Smooth muscle cell (in vitro differentiated cells): ENCODE measurements around the gene CHL1. TPM values are rescaled to one million over a fixed set of nuclear protein-coding genes. Genes with fewer than 3 reads are reported as not detected.

ENCODE experiments used
- DNase-seq: peaks from one replicate; lab custom pipeline; 2025; ENCODE audit not compliant: unreplicated experiment; lab: John Stamatoyannopoulos, UW
- H2AFZ ChIP-seq: fragments of 200-600 bp; sonication (generic); 2 replicates; pipeline ENCODE4 v1.6.0; 2016; ENCODE audit warnings: antibody characterized with exemption, low read depth, mild to moderate bottlenecking
- H3F3A ChIP-seq: fragments of 200-600 bp; sonication (generic); 2 replicates; pipeline ENCODE4 v1.6.0; 2017; ENCODE audit warnings: antibody characterized with exemption, low read depth
- H3K27ac ChIP-seq: fragments of 200-600 bp; sonication (generic); 2 replicates; pipeline ENCODE4 v1.5.1; 2016; ENCODE audit warnings: low read depth, mild to moderate bottlenecking
- H3K27me3 ChIP-seq: fragments of 200-600 bp; sonication (generic); 2 replicates; pipeline ENCODE4 v1.6.1; 2016; ENCODE audit warnings: low read depth, mild to moderate bottlenecking
- H3K36me3 ChIP-seq: fragments of 200-600 bp; sonication (generic); 2 replicates; pipeline ENCODE4 v1.5.1; 2016; ENCODE audit warnings: low read depth
- H3K4me1 ChIP-seq: fragments of 200-600 bp; sonication (generic); 2 replicates; pipeline ENCODE4 v1.5.1; 2016; ENCODE audit warnings: low read depth
- H3K4me2 ChIP-seq: fragments of 200-600 bp; sonication (generic); 2 replicates; pipeline ENCODE4 v1.6.0; 2016; ENCODE audit warnings: mild to moderate bottlenecking
- H3K4me3 ChIP-seq: fragments of 200-600 bp; sonication (generic); 2 replicates; pipeline ENCODE4 v1.5.1; 2016; ENCODE audit warnings: mild to moderate bottlenecking
- H3K79me2 ChIP-seq: fragments of 200-600 bp; sonication (generic); 2 replicates; pipeline ENCODE4 v1.6.0; 2016; ENCODE audit warnings: low read depth, mild to moderate bottlenecking
- H3K9ac ChIP-seq: fragments of 200-600 bp; sonication (generic); 2 replicates; pipeline ENCODE4 v1.6.0; 2016; ENCODE audit warnings: low read depth
- H3K9me3 ChIP-seq: fragments of 200-600 bp; sonication (generic); replicated peaks from 2 replicates; pipeline ENCODE4 v1.5.1; 2016; ENCODE audit warnings: low read depth
- H4K20me1 ChIP-seq: fragments of 200-600 bp; sonication (generic); 2 replicates; pipeline ENCODE4 v1.6.0; 2016; ENCODE audit warnings: low read depth
- CTCF ChIP-seq: fragments of 200-600 bp; sonication (generic); IDR thresholded peaks from 2 replicates; pipeline ENCODE4 v1.5.1; 2017; ENCODE audit warnings: borderline replicate concordance, mild to moderate bottlenecking, antibody characterized with exemption; ENCODE audit not compliant: insufficient read depth, poor library complexity, severe bottlenecking
- WGBS: methylation state at CpG from one replicate; pipeline ENCODE4 v1.1.7; 2016; ENCODE audit warnings: low lambda C conversion rate; 5-methylcytosine and 5-hydroxymethylcytosine counted together
- polyA plus RNA-seq: library from polyadenylated mRNA; unstranded; fragments of >200 nt; fragmentation: Nextera tagmentation; extraction: Ambion mirVana; gene quantifications from 2 replicates; pipeline ENCODE4 v1.2.1, GENCODE V29; 2016
- total RNA-seq: library from RNA; depleted of rRNA; stranded (reverse); fragments of >200 nt; gene quantifications from 2 replicates; pipeline ENCODE4 v1.2.3, GENCODE V29; 2014

The CHL1 gene
- total and polyA plus RNA-seq, 2 experiments from 2014 or later = not detected

GRCh38 chr3:242602-243355 is 46.2 kb downstream of the CHL1 start:
- Histone ChIP-seq H3K4me2 (no peak overlapping the region), H3K27me3 (peaks cover 1% of the 10 kb centered on the region), H3K9me3 (no peaks in the 10 kb centered on the region), H3K4me3 (no peak overlapping the region), H3F3A (no peaks in the 10 kb centered on the region), H3K4me1 (no peaks in the 10 kb centered on the region), H3K36me3 (no peaks in the 10 kb centered on the region), H4K20me1 (no peaks in the 10 kb centered on the region), H3K9ac (no peak overlapping the region), H3K79me2 (no peaks in the 10 kb centered on the region), H3K27ac (no peak overlapping the region), H2AFZ (no peak overlapping the region)
- no peak for TF ChIP-seq CTCF
- no peak for DNase-seq
- WGBS = 90% methylated on average over 3 of the region's 3 CpGs

GRCh38 chr3:243356-243725 is 46.8 kb downstream of the CHL1 start:
- 92% methylated on average over 3 of the region's 3 CpGs for WGBS
- H3K36me3 ChIP-seq = no peaks in the 10 kb centered on the region
- no peak overlapping the region for H2AFZ ChIP-seq
- no peak overlapping the region for H3K9ac ChIP-seq
- peaks cover 5% of the 10 kb centered on the region for H3K27me3 ChIP-seq
- H3K9me3 ChIP-seq = no peaks in the 10 kb centered on the region
- DNase-seq = no peak
- H3K27ac ChIP-seq = no peak overlapping the region
- TF ChIP-seq CTCF = no peak
- H4K20me1 ChIP-seq = no peaks in the 10 kb centered on the region
- no peaks in the 10 kb centered on the region for H3K4me1 ChIP-seq
- no peaks in the 10 kb centered on the region for H3F3A ChIP-seq
- H3K79me2 ChIP-seq = no peaks in the 10 kb centered on the region
- no peak overlapping the region for H3K4me3 ChIP-seq
- no peak overlapping the region for H3K4me2 ChIP-seq

GRCh38 chr3:244041-244440 is 47.5 kb downstream of the CHL1 start:
- no peak overlapping the region for H3K27ac ChIP-seq
- no peaks in the 10 kb centered on the region for H3K79me2 ChIP-seq
- H4K20me1 ChIP-seq = no peaks in the 10 kb centered on the region
- H3K4me3 ChIP-seq = no peak overlapping the region
- no peaks in the 10 kb centered on the region for H3K4me1 ChIP-seq
- H3F3A ChIP-seq = no peaks in the 10 kb centered on the region
- no peak overlapping the region for H3K9ac ChIP-seq
- DNase-seq = no peak
- no peak overlapping the region for H3K4me2 ChIP-seq
- 88% methylated on average over 9 of the region's 9 CpGs for WGBS
- TF ChIP-seq CTCF = no peak
- H3K9me3 ChIP-seq = no peaks in the 10 kb centered on the region
- no peaks in the 10 kb centered on the region for H3K36me3 ChIP-seq
- peaks cover 5% of the 10 kb centered on the region for H3K27me3 ChIP-seq
- no peak overlapping the region for H2AFZ ChIP-seq

- Histone ChIP-seq H3K4me2 (no peak overlapping the region), H3K27ac (no peak overlapping the region), H4K20me1 (no peaks in the 10 kb centered on the region), H2AFZ (no peak overlapping the region), H3K9me3 (no peaks in the 10 kb centered on the region), H3K36me3 (no peaks in the 10 kb centered on the region), H3K4me1 (no peaks in the 10 kb centered on the region), H3K9ac (no peak overlapping the region), H3K27me3 (peaks cover 5% of the 10 kb centered on the region), H3F3A (no peaks in the 10 kb centered on the region), H3K4me3 (no peak overlapping the region), H3K79me2 (no peaks in the 10 kb centered on the region)
- no peak for TF ChIP-seq CTCF
- WGBS = 86% methylated on average over 1 of the region's 1 CpG
- no peak for DNase-seq
Observed at GRCh38 chr3:247916-248315, 51.4 kb downstream of the CHL1 start.
